Frontal cortex (tissue), 4 donors: ENCODE measurements around the gene INO80E. TPM values are rescaled to one million over a fixed set of nuclear protein-coding genes. Genes with fewer than 3 reads are reported as not detected.
"Not testable (repeated sequence)": the region's sequence is repeated elsewhere in the genome, so short reads cannot be mapped to it uniquely, and the experiment has no call there.

ENCODE experiments used
- DNase-seq, 2 donors: peaks; one replicate each; pipeline ENCODE4 v3.0.0; 2012; ENCODE audit warnings: low spot score in 2 of 2
- FAIRE-seq: peaks from 2 replicates; lab custom pipeline; 2012; peaks lifted over from hg19 to GRCh38; lab: Jason Lieb, UNC
- total RNA-seq: library from RNA; depleted of rRNA; stranded (reverse); fragments of >200 nt; gene quantifications from one replicate; pipeline ENCODE4 v1.2.3, GENCODE V29; 2014
- donor health status: control.
- donor health status: control.
- donor health status: control.

Gene INO80E, protein sequence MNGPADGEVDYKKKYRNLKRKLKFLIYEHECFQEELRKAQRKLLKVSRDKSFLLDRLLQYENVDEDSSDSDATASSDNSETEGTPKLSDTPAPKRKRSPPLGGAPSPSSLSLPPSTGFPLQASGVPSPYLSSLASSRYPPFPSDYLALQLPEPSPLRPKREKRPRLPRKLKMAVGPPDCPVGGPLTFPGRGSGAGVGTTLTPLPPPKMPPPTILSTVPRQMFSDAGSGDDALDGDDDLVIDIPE
- 22.0 TPM for total RNA-seq

DNA sequence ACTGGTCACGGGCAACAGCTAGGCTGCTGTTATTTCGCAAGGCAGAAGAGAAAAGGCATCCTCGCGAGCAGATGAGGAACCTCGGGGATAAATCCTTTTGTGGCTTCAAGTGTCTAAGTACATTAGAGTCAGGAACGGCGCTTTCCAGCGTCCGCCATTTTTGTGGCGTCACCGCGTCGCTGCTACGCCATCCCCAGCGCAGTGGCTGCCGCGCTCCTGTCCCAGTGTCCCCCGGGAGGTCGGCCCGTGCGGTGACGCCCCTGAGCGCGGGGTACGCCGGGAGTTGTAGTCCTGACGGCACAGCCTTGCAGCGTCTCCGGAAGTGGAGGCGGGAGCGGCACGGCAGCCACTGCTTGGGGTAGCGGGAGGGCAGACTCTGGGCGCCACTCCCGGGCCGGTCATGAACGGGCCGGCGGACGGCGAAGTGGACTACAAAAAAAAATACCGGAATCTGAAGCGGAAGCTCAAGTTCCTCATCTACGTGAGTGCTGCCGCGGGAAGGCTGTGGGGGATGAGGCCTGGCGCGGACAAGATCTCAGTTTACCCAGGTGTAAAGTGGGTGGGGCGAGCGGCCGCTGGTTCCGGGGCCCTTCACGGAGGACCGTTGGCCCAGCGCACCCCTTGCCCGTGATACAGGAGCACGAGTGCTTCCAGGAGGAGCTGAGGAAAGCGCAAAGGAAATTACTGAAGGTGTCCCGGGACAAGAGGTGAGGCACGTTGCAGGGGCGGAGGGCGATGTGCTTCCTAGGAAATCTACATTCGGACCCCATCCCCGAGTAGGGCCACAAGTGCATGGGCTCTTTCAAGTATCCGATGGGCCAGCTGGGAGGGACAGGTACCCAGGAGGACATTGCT, at the start of gene INO80E:
TSS of gene INO80E (plus strand) at position 331 of the 855 bp plus-strand sequence. CDS start at position 401, 70 bp downstream.
- DNase-seq (peak; percentile 100), FAIRE-seq (no peak)

DNA sequence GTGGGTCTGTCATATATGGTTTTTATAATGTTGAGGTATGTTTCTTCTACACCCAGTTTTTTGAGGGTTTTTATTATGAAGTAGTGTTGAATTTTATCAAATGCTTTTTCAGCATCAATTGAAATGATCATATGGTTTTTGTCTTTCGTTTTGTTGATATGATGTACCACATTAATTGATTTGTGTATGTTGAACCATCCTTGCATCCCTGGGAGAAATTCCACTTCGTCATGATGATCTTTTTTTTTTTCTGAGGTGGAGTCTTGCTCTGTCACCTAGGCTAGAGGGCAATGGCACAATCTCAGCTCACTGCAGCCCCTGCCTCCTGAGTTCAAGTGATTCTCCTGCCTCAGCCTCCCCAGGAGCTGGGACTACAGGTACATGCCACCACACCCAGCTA, 48.1 kb upstream of the INO80E start:
- DNase-seq (no peak), FAIRE-seq (no peak)

DNA sequence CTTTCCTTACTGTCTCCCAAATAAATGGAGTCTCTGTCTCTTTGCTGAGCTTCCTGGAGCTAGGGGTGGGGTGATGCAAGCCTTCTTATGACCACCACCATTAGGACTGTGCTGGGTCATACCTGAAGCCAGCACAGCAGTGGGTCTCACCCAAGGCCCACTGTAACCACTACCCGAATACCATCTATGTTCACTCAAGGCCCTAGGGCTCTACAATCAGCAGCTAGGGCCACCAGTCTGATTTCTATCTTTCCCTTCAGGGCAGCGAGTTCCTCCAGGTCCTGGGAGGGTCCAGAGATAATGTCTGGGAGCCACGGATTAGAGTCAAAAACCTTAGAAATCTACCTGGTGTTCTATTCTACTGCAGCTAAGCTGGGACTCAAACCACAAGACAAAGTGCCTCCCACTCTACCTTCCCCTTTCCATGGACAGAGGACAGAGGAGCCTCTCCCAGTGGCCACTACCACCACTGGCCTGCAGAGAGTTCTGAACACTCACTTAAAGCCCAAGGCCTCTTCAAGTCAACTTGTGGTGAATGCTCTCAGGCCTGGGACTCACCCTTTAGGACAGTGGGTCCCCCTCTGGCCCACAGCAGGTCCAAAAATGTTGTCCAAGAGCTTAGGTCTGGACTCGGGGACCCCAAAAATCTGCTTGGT, 45.1 kb upstream of the INO80E start:
- DNase-seq (no peak), FAIRE-seq (no peak)

DNA sequence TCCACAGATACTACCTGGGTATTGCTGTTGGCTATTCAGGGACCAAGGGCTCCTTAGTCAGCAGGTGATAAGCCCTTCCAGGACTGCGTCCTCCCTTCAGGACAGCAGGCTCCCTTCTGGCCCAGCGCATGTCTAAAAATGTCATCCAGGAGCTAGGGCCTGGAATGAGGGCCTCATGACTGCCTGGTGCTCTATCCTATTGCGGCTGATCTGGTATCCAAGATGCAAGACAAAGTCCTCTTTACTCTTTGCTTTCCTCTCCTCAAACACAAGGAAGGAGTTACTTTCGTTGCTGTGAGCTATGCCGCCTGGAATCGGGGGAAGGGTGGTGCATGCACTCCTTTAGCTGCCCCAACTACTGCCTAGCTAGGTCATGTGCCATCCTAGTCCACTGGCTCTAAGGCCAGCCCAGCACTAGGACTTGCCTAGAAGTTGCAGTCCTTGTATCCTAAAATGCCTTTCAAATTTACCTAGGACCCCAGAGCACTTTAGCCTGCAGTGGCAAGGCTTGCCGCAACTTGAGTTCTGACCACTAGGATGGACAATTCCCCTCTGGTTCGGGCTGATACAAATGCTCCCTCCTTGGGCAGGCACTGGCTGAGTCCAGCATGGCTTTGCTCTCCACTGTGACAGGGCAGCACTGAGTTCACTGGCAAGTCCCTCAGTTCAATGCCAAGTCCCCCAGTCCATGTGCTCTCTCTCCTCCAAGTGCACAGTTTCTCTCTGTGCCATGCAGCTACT, 44.2 kb upstream of the INO80E start:
- no peak for DNase-seq
- FAIRE-seq, result no peak

DNA sequence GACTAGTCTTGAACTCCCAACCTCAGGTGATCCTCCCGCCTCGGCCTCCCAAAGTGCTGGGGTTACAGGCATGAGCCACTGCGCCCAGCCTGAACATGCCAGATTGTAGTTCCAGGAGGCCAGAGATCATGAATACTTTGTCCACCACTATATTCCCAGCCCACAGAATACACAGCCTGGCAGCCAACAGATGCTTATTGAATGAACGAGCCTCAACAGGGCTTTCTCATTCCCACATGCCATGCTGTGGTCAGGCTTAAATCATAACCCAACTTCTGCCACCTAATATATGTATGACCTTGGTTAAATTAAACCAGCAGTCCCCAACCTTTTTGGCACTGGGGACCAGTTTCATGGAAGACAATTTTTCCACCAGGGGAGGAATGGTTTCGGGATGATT, 37.3 kb upstream of the INO80E start:
- DNase-seq (no peak), FAIRE-seq (no peak)

DNA sequence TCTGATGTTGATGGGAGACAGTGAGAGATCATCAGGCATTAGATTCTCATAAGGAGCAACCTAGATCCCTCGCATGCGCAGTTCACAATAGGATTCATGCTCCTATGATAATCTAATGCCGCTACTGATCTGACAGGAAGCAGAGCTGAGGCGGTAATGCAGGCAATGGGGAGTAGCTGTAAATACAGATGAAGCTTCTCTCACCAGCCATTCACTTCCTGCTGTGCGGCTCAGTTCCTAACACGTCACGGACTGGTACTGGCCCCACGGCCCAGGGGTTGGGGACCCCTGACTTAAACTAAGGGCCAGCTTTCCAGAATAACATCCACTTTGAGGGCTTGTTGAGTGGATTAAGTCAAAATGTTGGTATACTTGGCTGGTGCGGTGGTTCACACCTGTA, 36.7 kb upstream of the INO80E start:
- FAIRE-seq (no peak), DNase-seq (no peak)

DNA sequence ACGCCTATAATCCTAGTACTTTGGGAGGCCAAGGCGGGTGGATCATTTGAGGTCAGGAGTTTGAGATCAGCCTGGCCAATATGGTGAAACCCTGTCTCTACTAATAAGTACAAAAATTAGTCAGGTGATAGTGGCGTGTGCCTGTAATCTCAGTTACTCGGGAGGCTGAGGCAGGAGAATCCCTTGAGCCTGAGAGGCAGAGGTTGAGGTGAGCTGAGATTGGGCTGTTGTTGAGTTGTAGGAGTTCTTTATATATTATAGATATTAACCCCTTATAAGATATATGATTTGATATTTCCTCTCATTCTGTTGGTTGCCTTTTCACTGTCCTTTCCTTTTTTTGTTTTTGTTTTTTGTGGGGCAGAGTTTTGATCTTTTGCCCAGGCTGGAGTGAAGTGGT, 36.2 kb upstream of the INO80E start:
- not testable (repeated sequence) for DNase-seq, FAIRE-seq

DNA sequence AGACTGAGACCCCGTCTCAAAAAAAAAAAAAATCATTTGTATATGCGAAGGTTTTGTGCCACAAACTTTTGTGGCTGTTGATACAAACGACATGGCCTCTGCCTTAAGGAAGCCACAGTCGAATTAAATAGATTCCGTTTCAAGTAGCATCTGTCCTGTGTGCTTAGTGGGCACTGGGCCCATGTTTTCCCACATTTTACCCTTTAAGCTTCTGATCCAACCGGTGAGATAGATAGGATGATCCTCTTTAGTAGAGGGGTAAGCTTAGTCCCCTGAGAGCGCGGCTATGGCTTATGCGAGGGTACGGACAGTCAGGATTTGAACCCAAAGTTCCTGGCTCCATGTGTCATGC, 34.9 kb upstream of the INO80E start:
- DNase-seq (no peak), FAIRE-seq (no peak)

DNA sequence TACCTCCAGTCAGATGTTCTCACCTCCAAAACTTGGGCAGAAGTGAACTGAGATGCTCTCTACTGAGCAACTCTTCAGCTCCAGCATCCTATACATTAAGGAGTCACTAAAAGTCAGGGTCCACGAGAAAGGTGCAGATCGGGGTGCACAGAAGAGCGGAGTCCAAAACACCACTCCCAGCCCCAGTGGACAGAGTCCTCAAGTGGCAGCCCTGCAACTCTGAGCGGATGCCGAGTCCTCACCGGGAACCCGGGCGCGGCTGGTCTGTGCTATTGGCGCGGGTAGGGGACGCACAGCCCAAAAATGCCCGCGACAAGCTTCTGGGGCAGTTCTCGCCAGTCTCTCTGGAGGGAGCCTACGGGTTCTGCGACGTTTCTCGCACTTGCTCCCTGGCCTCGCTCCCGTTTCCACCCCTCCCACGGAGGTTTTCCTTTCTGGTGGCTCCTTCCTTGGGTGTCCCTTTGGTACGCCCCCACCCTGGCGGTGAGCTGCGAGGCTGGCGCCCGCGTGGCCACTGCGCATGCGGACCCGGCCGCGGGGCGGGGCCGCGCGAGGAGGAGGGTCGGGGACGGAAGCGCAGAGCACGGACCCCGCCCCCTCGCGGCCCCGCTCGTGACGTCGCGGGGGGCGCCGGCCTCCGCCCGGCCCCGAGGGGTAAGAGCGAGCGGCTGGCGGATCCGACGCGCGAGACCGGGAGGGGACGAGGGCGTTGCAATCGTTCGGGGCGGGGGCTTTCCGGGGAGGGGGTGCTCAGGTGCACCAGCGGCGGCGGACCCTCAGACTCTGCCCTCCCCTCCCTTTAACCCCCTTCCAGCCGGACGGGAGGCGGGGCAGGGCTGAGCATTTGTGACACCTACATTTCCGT, 34.3 kb upstream of the INO80E start, which contains the start of gene TMEM219:
TSS of gene TMEM219 (plus strand) at position 601 of the 865 bp plus-strand sequence. CDS start 1,065 bp downstream, outside the sequence.
- peak; percentile 95 to 98 for DNase-seq
- FAIRE-seq, result no peak

DNA sequence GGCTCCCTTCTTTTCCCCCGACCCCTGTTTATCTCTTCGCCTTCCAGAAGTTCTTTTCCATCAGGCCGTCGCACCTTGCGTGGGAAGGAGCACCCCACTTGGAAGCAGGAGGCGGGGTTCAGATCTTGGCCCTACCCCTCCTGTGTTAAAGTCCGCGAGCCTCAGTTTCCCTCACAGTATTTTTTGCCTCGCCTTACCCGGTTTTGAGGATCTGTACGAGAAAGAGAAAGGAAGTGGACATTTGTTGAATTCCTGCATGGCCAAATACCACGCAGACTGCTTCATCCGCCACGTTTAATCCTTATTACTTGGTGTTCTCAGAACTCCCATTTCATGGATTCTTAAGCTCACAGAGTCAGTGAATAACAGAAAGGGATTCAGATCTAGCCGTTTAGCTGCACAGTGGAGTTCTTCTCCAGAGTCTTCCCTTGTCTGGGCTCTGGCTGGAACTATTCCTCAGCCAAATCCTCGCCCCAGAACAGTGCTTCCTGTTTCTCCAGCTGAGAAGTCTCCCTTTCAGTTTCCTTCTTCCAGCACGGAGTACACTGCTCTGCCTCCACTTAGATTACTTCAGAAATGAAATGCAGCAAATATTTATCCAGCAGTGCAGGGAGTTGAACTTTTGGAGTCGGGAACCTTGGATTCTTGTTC, 33.6 kb upstream of the INO80E start:
- FAIRE-seq (no peak), DNase-seq (peak in 1 of 2 donors; percentile 39)

DNA sequence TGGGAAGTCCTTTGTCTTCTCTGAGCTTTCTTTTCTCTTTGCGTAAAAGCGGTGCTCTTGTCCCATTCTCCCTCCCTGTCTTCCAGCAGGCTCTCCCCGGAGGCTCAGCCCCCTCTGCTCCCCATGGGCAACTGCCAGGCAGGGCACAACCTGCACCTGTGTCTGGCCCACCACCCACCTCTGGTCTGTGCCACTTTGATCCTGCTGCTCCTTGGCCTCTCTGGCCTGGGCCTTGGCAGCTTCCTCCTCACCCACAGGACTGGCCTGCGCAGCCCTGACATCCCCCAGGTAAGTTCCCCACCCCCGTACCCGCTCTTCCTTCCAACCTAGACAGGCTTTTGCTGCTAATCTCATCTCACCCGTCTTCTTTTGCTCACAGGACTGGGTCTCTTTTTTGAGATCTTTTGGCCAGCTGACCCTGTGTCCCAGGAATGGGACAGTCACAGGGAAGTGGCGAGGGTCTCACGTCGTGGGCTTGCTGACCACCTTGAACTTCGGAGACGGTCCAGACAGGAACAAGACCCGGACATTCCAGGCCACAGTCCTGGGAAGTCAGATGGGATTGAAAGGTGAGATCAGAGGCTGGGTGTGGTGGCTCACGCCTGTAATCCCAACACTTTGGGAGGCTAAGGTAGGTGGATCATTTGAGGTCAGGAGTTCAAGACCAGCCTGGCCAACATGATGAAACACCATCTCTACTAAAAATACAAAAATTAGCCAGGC, 32.9 kb upstream of the INO80E start:
- FAIRE-seq (no peak), DNase-seq (no peak)

DNA sequence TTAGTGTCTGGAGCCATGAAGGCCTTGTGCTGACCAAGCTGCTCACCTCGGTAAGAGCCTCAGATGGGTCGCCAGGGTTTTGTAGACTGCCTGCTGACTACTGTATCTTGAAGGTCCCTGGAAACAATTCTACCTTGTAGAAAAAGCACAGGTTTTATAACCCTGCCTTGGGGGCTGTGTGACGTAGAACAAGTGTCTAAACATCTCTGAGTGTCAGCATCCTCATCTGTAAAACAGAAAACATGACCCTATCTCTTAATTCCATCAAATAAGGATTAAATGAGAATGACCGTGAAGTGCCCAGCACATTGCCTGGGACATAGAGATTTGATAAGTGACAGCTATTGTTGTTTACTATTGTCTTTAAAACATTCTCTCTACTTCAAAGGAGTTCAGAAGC, 27.8 kb upstream of the INO80E start:
- FAIRE-seq, result no peak
- DNase-seq, result no peak

DNA sequence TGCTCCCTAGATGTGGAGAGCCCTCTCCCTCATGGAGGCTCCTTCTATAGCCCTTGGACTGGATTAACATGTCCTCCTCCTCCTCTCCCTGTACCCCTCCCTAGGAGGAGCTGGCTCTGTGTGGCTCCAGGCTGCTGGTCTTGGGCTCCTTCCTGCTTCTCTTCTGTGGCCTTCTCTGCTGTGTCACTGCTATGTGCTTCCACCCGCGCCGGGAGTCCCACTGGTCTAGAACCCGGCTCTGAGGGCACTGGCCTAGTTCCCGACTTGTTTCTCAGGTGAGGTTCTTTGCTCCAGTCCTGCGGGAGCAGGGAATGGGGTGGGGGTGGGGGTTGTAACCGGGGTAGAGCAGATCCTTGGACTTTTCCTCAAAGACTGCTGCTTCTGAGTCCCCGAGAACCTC, 24.7 kb upstream of the INO80E start:
- FAIRE-seq, result no peak
- DNase-seq, result no peak

DNA sequence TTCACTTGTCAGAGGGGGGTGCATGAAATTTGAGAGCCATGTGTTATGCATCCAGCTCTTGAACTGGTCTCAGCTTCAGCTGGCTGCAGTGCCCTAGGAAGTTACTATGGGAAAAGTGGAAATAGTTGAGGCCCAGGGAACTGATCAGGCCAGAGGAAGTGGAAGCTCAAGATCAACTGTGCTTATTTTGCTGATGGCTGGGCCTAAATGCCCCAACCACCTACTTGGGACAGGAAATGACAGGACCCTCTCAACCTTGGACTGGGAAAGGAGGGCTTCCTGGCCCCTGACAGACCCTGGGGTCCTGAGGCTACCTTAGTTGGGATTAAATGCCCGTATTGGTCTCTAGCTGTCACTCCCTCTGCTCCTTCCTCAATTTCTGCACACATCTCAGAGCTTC, 23.5 kb upstream of the INO80E start:
- DNase-seq, result no peak
- FAIRE-seq, result no peak

DNA sequence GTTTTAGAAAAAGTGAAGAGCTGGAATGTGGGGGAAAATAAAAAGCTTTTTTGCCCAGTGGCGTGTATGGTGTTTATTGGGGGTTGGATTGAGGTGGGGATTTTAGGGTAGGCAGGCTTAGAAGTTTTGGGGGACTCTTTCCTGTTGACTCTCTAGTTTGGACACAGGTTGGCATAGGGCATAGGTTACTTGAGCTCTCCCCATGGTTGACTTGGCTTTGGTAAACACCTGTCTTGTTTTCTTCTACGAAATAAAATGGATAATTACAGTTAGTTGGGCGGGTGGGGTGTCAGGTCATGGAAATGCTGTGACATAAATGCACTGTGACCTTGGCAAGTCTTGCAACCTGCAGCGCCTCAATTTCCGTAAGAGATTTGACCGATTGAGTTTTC, 23.1 kb upstream of the INO80E start:
- no peak for FAIRE-seq
- no peak for DNase-seq

DNA sequence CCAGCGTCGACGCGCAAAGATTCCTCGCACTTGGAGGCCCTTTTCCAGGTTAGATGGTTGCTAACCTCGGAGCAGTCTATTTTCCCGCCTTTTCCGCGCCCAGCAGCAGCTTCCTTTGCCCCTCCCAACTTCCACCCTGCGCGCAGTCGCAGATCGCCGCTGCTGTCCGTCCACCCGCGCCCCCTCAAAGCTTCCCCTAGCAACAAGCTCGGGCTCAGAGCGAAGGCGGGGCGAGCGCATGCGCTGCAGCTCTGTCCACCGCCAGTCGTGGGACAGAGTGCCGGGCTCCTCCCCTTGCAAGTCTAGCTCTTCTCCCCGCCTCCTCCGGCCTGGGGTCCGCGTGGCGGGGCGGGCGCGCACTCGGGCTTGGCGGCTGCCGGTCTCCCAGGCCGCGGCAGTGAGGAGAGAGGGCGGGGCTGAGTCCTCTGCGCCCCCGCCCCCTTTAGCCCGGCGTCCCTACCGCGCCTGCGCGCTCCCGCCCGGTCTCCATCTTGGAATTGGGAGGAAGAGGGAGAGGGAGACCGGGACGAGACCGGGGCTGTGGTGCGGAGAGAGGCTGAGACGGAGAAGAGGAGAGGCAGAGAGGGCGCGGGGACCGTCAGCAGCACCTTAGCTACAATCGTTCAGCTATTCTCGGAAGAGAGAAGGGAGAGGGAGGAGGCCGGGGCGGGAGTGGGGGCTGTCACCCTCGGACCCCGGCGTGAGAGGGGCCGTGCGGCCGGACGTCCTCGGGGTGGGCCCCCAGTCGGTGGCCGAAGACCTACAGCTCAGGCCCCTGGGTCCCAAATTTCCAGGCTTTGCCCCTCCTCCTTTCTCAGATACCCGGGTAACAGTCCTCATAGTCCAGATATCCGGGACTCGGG, 22.4 kb upstream of the INO80E start, which contains the start of gene TAOK2:
TSS of gene TAOK2 (plus strand) at position 485 of the 863 bp plus-strand sequence. CDS start 3,905 bp downstream, outside the sequence.
- FAIRE-seq, result no peak

More for the DNA sequence above, 22.4 kb upstream of the INO80E start, which contains the start of gene TAOK2:
- DNase-seq, result peak; percentile 98 to 99
